HG03558 (cell line): Measurements from ENCODE around the gene ATRNL1.

Experiments
- ATAC-seq: cut with Tn5 transposase; IDR thresholded peaks from one replicate; pipeline ENCODE4 v1.9.1; 2021; ENCODE audit warnings: moderate number of reproducible peaks; ENCODE audit not compliant: unreplicated experiment; ENCODE audit errors: extremely low read depth

The ATRNL1 gene

GRCh38 chr10:115932099-115932498 is 838.9 kb downstream of the ATRNL1 start:
- ATAC-seq = no peak

- no peak for ATAC-seq
Observed at GRCh38 chr10:115933098-115933497, 839.9 kb downstream of the ATRNL1 start.

GRCh38 chr10:115935731-115936130 is 842.6 kb downstream of the ATRNL1 start:
- ATAC-seq = no peak

- no peak for ATAC-seq
Observed at GRCh38 chr10:115936926-115937767, 844.0 kb downstream of the ATRNL1 start.

GRCh38 chr10:115937768-115938056 is 844.5 kb downstream of the ATRNL1 start:
- ATAC-seq = no peak

- ATAC-seq = no peak
Observed at GRCh38 chr10:115939101-115939854, 846.1 kb downstream of the ATRNL1 start.

GRCh38 chr10:115941361-115941771 is 848.2 kb downstream of the ATRNL1 start:
- no peak for ATAC-seq

- no peak for ATAC-seq
Observed at GRCh38 chr10:115942101-115942500, 848.9 kb downstream of the ATRNL1 start.

GRCh38 chr10:115944538-115944937 is 851.4 kb downstream of the ATRNL1 start:
- no peak for ATAC-seq

- ATAC-seq = no peak
Observed at GRCh38 chr10:115945701-115946445, 852.7 kb downstream of the ATRNL1 start.

- no peak for ATAC-seq
Observed at GRCh38 chr10:115947104-115947503, 853.9 kb downstream of the ATRNL1 start.

- ATAC-seq = no peak
Observed at GRCh38 chr10:115948465-115948864, 855.3 kb downstream of the ATRNL1 start.

- no peak for ATAC-seq
Observed at GRCh38 chr10:115949282-115949844, 856.2 kb downstream of the ATRNL1 start.

GRCh38 chr10:115950320-115950719 is 857.2 kb downstream of the ATRNL1 start:
- no peak for ATAC-seq

- ATAC-seq = no peak
Observed at GRCh38 chr10:115951242-115951641, 858.1 kb downstream of the ATRNL1 start.

GRCh38 chr10:115953281-115953680 is 860.1 kb downstream of the ATRNL1 start:
- no peak for ATAC-seq

- ATAC-seq = no peak
Observed at GRCh38 chr10:115953968-115954367, 860.8 kb downstream of the ATRNL1 start.

GRCh38 chr10:115956225-115957011 is 863.3 kb downstream of the ATRNL1 start:
- no peak for ATAC-seq

GRCh38 chr10:115957012-115957399 is 863.8 kb downstream of the ATRNL1 start:
- ATAC-seq = no peak
